ENCODE results near the gene ACTG1. TPM values are rescaled to one million over a fixed set of nuclear protein-coding genes. Genes with fewer than 3 reads are reported as not detected.
A peak's percentile ranks its signal among the peaks of the same experiment; 100 is the strongest.

Gene ACTG1
- total RNA-seq, 1 experiment from 2014 or later = 1,461 TPM

DNA sequence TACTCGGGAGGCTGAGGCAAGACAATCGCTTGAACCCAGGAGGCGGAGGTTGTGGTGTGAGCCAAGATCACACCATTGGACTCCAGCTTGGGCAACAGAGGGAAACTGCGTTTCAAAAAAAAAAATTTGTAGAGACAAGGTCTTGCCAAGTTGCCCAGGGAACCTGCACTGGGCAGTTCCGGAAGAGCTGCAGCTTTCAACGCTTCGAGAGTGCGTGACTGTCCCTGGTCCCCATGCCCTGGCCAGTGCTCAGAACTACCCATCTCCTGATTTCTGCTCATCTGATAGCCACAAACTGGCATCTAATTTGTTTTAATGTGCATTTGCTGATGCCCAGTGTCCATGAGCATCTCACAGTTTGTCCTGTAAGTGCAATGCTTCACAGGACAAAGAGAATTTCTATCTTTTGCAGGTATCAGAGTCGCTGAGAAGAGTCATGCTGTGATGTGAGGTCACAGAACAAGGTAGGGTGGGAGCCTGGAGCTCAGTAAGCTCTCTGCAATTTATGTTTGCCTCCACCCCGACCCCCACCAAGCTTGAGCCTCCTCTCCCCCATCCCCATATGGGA, 3.9 kb downstream of the ACTG1 start:
- intact Hi-C loops (cut with micrococcal nuclease) = no loop called here
- Mint-ChIP-seq H3K4me1 (ENCODE audit: insufficient read depth, unreplicated experiment) (peaks cover 25% of the 10 kb centered on the region), H3K27me3 (ENCODE audit: insufficient read depth, unreplicated experiment) (no peaks in the 10 kb centered on the region), H3K4me3 (ENCODE audit: unreplicated experiment) (peak overlapping the region; percentile 92), H3K36me3 (ENCODE audit: insufficient read depth, unreplicated experiment) (peaks cover 61% of the 10 kb centered on the region), H3K9me3 (ENCODE audit: unreplicated experiment) (no peaks in the 10 kb centered on the region), H3K27ac (ENCODE audit: low read depth, unreplicated experiment) (peak overlapping the region; percentile 66)
- peak; percentile 53 for DNase-seq (ENCODE audit: unreplicated experiment)
- POLR2A ChIA-PET = interaction anchor here (0.6 to 9.4 kb wide), 13 partner anchors 9 to 269 kb away, joined by 3 to 169 read pairs (median 5); partner anchors contain the start of genes BAHCC1, NDUFAF8 and TEPSIN
- CTCF ChIA-PET = interaction anchor here (0.6 to 1.2 kb wide), 3 partner anchors 24 to 110 kb away, joined by 3 to 6 read pairs (median 4); no protein-coding TSS in a partner anchor
- TF ChIP-seq, protein P1, sequence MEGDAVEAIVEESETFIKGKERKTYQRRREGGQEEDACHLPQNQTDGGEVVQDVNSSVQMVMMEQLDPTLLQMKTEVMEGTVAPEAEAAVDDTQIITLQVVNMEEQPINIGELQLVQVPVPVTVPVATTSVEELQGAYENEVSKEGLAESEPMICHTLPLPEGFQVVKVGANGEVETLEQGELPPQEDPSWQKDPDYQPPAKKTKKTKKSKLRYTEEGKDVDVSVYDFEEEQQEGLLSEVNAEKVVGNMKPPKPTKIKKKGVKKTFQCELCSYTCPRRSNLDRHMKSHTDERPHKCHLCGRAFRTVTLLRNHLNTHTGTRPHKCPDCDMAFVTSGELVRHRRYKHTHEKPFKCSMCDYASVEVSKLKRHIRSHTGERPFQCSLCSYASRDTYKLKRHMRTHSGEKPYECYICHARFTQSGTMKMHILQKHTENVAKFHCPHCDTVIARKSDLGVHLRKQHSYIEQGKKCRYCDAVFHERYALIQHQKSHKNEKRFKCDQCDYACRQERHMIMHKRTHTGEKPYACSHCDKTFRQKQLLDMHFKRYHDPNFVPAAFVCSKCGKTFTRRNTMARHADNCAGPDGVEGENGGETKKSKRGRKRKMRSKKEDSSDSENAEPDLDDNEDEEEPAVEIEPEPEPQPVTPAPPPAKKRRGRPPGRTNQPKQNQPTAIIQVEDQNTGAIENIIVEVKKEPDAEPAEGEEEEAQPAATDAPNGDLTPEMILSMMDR (IDR thresholded peaks at IDR 0.05; ENCODE audit: unreplicated experiment) = no peak
- no TSS peak for BruUV-seq (replicated peaks)

DNA sequence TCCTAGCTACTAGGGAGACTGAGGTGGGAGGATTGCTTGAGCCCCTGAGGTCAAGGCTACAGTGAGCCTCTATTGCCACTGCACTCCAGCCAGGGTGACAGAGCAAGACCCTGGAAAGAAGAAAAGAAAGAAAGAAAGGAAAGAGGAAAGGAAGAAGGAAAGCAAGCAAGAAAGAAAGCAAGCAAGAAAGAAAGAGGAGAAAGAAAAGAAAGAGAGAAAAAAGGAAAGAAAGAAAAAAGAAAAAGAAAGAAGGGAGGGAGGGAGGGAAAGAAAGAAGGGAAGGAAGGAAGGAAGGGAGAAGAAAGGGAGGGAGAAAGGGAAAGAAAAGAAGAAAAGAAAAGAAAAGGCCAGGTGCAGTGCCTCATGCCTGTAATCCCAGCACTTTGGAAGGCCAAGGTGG, 9.0 kb downstream of the ACTG1 start:
- CTCF ChIA-PET = interaction anchor here (0.9 kb wide), 1 partner anchor 19 kb away, joined by 4 read pairs; no protein-coding TSS in a partner anchor
- no peak overlapping the region for H3K27ac Mint-ChIP-seq (ENCODE audit: low read depth, unreplicated experiment)
- no peaks in the 10 kb centered on the region for H3K27me3 Mint-ChIP-seq (ENCODE audit: insufficient read depth, unreplicated experiment)
- intact Hi-C loops (cut with micrococcal nuclease) = no loop called here
- POLR2A ChIA-PET = no interaction called here
- TF ChIP-seq, protein P1 (IDR thresholded peaks at IDR 0.05; ENCODE audit: unreplicated experiment) = no peak
- H3K9me3 Mint-ChIP-seq (ENCODE audit: unreplicated experiment) = no peaks in the 10 kb centered on the region
- no peak for DNase-seq (ENCODE audit: unreplicated experiment)
- BruUV-seq (replicated peaks) = no TSS peak
- peaks cover 19% of the 10 kb centered on the region for H3K36me3 Mint-ChIP-seq (ENCODE audit: insufficient read depth, unreplicated experiment)
- peaks cover 6% of the 10 kb centered on the region for H3K4me1 Mint-ChIP-seq (ENCODE audit: insufficient read depth, unreplicated experiment)
- no peak overlapping the region for H3K4me3 Mint-ChIP-seq (ENCODE audit: unreplicated experiment)

DNA sequence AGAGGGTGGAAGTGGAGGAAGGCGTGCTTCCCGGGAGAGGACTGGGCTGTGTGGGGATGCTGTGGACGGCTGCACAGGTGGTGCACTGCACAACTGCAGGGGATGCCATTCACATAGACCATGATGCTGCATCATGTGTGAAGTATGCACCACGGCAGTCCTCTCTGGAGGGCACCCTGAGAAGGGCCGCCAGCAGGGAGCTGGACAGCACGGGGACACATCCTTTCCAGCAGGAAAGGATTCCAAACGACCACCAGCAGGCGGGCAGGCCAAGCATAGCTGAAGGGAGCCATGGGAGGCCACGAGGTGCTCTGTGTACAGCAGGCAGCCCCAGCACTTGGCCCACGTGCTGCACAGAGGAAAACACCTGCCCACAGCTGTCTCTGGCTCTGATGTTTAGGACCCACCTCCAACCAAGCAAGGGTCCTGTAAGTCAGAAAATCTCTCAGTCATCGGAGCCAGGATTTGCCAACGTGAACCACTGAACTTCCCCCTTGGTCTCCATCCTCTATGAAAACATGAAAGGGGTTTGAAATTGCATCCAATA, 10.1 kb downstream of the ACTG1 start:
- Mint-ChIP-seq H3K4me1 (ENCODE audit: insufficient read depth, unreplicated experiment) (peaks cover 6% of the 10 kb centered on the region), H3K4me3 (ENCODE audit: unreplicated experiment) (no peak overlapping the region), H3K27me3 (ENCODE audit: insufficient read depth, unreplicated experiment) (no peaks in the 10 kb centered on the region), H3K36me3 (ENCODE audit: insufficient read depth, unreplicated experiment) (peaks cover 8% of the 10 kb centered on the region), H3K9me3 (ENCODE audit: unreplicated experiment) (no peaks in the 10 kb centered on the region), H3K27ac (ENCODE audit: low read depth, unreplicated experiment) (no peak overlapping the region)
- ChIA-PET POLR2A (interaction anchor here (0.5 kb wide), 1 partner anchor 104 kb away, joined by 4 read pairs; no protein-coding TSS in a partner anchor), CTCF (interaction anchor here (1.9 kb wide), 1 partner anchor 18 kb away, joined by 5 read pairs; no protein-coding TSS in a partner anchor)
- TF ChIP-seq, protein P1 (IDR thresholded peaks at IDR 0.05; ENCODE audit: unreplicated experiment) = no peak
- intact Hi-C loops (cut with micrococcal nuclease) = no loop called here
- DNase-seq (ENCODE audit: unreplicated experiment) = no peak
- BruUV-seq (replicated peaks) = no TSS peak

DNA sequence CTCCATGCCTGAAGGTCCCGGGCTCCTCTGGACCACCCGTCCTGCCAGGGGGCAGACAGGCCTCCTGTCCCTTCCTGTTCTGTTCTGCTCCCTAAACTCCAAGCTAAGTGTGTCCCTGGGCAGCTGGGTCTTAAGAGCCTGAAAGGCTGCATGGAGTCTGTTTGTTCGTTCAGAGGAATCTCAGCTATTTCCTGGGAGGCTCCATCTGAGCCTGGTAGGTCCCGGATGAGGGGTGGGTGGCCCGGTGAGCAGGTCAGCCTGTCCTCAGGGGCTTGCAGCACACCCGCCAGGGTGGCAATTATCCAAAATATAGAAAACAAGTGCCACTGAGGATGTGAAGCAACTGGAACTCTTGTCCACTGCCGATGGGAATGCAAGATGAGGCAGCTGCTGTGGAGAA, 12.6 kb downstream of the ACTG1 start:
- no peak for DNase-seq (ENCODE audit: unreplicated experiment)
- H3K27ac Mint-ChIP-seq (ENCODE audit: low read depth, unreplicated experiment) = no peak overlapping the region
- no TSS peak for BruUV-seq (replicated peaks)
- intact Hi-C loops (cut with micrococcal nuclease) = no loop called here
- TF ChIP-seq, protein P1 (IDR thresholded peaks at IDR 0.05; ENCODE audit: unreplicated experiment) = no peak
- H3K4me1 Mint-ChIP-seq (ENCODE audit: insufficient read depth, unreplicated experiment) = peaks cover 6% of the 10 kb centered on the region
- H3K4me3 Mint-ChIP-seq (ENCODE audit: unreplicated experiment) = no peak overlapping the region
- ChIA-PET POLR2A (interaction anchor here (1.6 kb wide), 1 partner anchor 9 kb away, joined by 6 read pairs; no protein-coding TSS in a partner anchor), CTCF (interaction anchor here (0.9 kb wide), 1 partner anchor 16 kb away, joined by 3 read pairs; no protein-coding TSS in a partner anchor)
- H3K9me3 Mint-ChIP-seq (ENCODE audit: unreplicated experiment) = no peaks in the 10 kb centered on the region
- no peaks in the 10 kb centered on the region for H3K27me3 Mint-ChIP-seq (ENCODE audit: insufficient read depth, unreplicated experiment)
- no peaks in the 10 kb centered on the region for H3K36me3 Mint-ChIP-seq (ENCODE audit: insufficient read depth, unreplicated experiment)
